Endodermal cell (in vitro differentiated cells): Measurements from ENCODE around the gene TNS3. TPM values are rescaled to one million over a fixed set of nuclear protein-coding genes. Genes with fewer than 3 reads are reported as not detected.

Experiments
- DNase-seq: peaks from one replicate; pipeline ENCODE4 v3.0.0-alpha.2; 2017
- H3K27ac ChIP-seq: 2 replicates; pipeline ENCODE4 v1.5.1; 2013; ENCODE audit warnings: mild to moderate bottlenecking, low read depth, low read length, moderate library complexity
- H3K27me3 ChIP-seq: 2 replicates; pipeline ENCODE4 v1.6.1; 2013; ENCODE audit warnings: mild to moderate bottlenecking, low read length, moderate library complexity; ENCODE audit not compliant: insufficient read depth, control insufficient read depth, poor library complexity, severe bottlenecking
- H3K36me3 ChIP-seq: 2 replicates; pipeline ENCODE4 v1.7.0; 2013; ENCODE audit warnings: mild to moderate bottlenecking, low read length, moderate library complexity; ENCODE audit not compliant: control insufficient read depth, insufficient read depth
- H3K4me1 ChIP-seq: one replicate; pipeline ENCODE4 v1.7.0; 2013; ENCODE audit warnings: low read length; ENCODE audit not compliant: control insufficient read depth, insufficient read depth
- H3K4me3 ChIP-seq: 2 replicates; pipeline ENCODE4 v1.5.1; 2013; ENCODE audit warnings: mild to moderate bottlenecking, low read length, moderate library complexity
- H3K9ac ChIP-seq: 2 replicates; pipeline ENCODE4 v1.6.1; 2013; ENCODE audit warnings: mild to moderate bottlenecking, low read length, moderate library complexity; ENCODE audit not compliant: poor library complexity, severe bottlenecking; ENCODE audit errors: extremely low read depth
- H3K9me3 ChIP-seq: 2 replicates; pipeline ENCODE4 v1.6.1; 2013; ENCODE audit warnings: mild to moderate bottlenecking, low read length, moderate library complexity; ENCODE audit not compliant: control insufficient read depth
- H3K27ac Mint-ChIP-seq: 2 replicates; pipeline ENCODE4 v1.8.0; 2020; ENCODE audit warnings: mixed read lengths
- H3K27me3 Mint-ChIP-seq: 2 replicates; pipeline ENCODE4 v1.8.0; 2021; ENCODE audit warnings: mild to moderate bottlenecking, mixed read lengths; ENCODE audit not compliant: insufficient read depth
- H3K36me3 Mint-ChIP-seq: 2 replicates; pipeline ENCODE4 v1.8.0; 2020; ENCODE audit warnings: low read depth, mixed read lengths
- H3K4me1 Mint-ChIP-seq: 2 replicates; pipeline ENCODE4 v1.8.0; 2020; ENCODE audit warnings: mixed read lengths
- H3K4me3 Mint-ChIP-seq: 2 replicates; pipeline ENCODE4 v1.8.0; 2020; ENCODE audit warnings: mild to moderate bottlenecking, moderate library complexity, mixed read lengths
- H3K9me3 Mint-ChIP-seq: 2 replicates; pipeline ENCODE4 v1.8.0; 2020; ENCODE audit warnings: mild to moderate bottlenecking, mixed read lengths
- CTCF ChIP-seq: fragments of 200-600 bp; sonication (generic); conservative IDR thresholded peaks from 2 replicates; pipeline ENCODE4 v1.5.0; 2021; ENCODE audit warnings: antibody characterized with exemption, mild to moderate bottlenecking
- WGBS, 2 experiments: methylation state at CpG; one replicate each; pipeline versions ENCODE4 v1.1.5 to v1.1.7; 2013; ENCODE audit warnings: missing lambda C conversion rate in 2 of 2, mixed read lengths in 1 of 2; ENCODE audit not compliant: insufficient coverage in 1 of 2, insufficient read length in 1 of 2; 5-methylcytosine and 5-hydroxymethylcytosine counted together
- total RNA-seq, 2 donors: library from RNA; stranded (reverse); fragmentation: NEBNext Ultra II Directional in 1 of 2; extraction: Animal tissue kit (Norgen Biotek cat#: 25700) in 1 of 2; gene quantifications; 2 replicates in 1 of 2; 3 replicates in 1 of 2; pipeline ENCODE4 v1.2.1, GENCODE V29; 2021

The TNS3 gene
- total RNA-seq, 2 donors from 2014 or later = 33.8 to 38.5 TPM

- Histone ChIP-seq H3K27me3 (no peaks in the 10 kb centered on the region), H3K27ac (no peak overlapping the region), H3K4me1 (no peaks in the 10 kb centered on the region), H3K36me3 (no peaks in the 10 kb centered on the region), H3K4me3 (no peak overlapping the region), H3K9me3 (peaks cover 3% of the 10 kb centered on the region), H3K9ac (no peak overlapping the region)
- H3K9me3 Mint-ChIP-seq = no peaks in the 10 kb centered on the region
- no peak overlapping the region for H3K27ac Mint-ChIP-seq
- peaks cover 21% of the 10 kb centered on the region for H3K4me1 Mint-ChIP-seq
- no peak overlapping the region for H3K4me3 Mint-ChIP-seq
- no peak for TF ChIP-seq CTCF
- peaks cover 8% of the 10 kb centered on the region for H3K27me3 Mint-ChIP-seq
- 92 to 100% methylated on average over 4 to 8 of the region's 8 CpGs for WGBS, 2 experiments
- no peak for DNase-seq
- H3K36me3 Mint-ChIP-seq = no peaks in the 10 kb centered on the region
Observed at GRCh38 chr7:47588704-47589225, 6.9 kb upstream of the TNS3 start.

GRCh38 chr7:47587976-47588375 lies 6.1 kb upstream of the TNS3 start:
- H3K4me3 ChIP-seq = no peak overlapping the region
- Mint-ChIP-seq H3K4me1 (peaks cover 21% of the 10 kb centered on the region), H3K27me3 (peaks cover 15% of the 10 kb centered on the region), H3K36me3 (no peaks in the 10 kb centered on the region), H3K9me3 (no peaks in the 10 kb centered on the region), H3K27ac (no peak overlapping the region), H3K4me3 (no peak overlapping the region)
- H3K36me3 ChIP-seq = no peaks in the 10 kb centered on the region
- no peak overlapping the region for H3K27ac ChIP-seq
- 94 to 98% methylated on average over 5 to 8 of the region's 9 CpGs for WGBS, 2 experiments
- H3K9me3 ChIP-seq = peaks cover 3% of the 10 kb centered on the region
- no peak for TF ChIP-seq CTCF
- H3K4me1 ChIP-seq = no peaks in the 10 kb centered on the region
- H3K9ac ChIP-seq = no peak overlapping the region
- H3K27me3 ChIP-seq = no peaks in the 10 kb centered on the region
- no peak for DNase-seq

- Histone ChIP-seq H3K9me3 (peaks cover 3% of the 10 kb centered on the region), H3K36me3 (no peaks in the 10 kb centered on the region), H3K27me3 (peaks cover 6% of the 10 kb centered on the region), H3K27ac (no peak overlapping the region), H3K9ac (no peak overlapping the region), H3K4me1 (no peaks in the 10 kb centered on the region), H3K4me3 (no peak overlapping the region)
- no peak overlapping the region for H3K27ac Mint-ChIP-seq
- 92 to 97% methylated on average over 6 to 7 of the region's 7 CpGs for WGBS, 2 experiments
- peaks cover 22% of the 10 kb centered on the region for H3K27me3 Mint-ChIP-seq
- H3K4me3 Mint-ChIP-seq = no peak overlapping the region
- DNase-seq = no peak
- no peak for TF ChIP-seq CTCF
- H3K4me1 Mint-ChIP-seq = peaks cover 20% of the 10 kb centered on the region
- H3K36me3 Mint-ChIP-seq = no peaks in the 10 kb centered on the region
- H3K9me3 Mint-ChIP-seq = no peaks in the 10 kb centered on the region
Observed at GRCh38 chr7:47587351-47587750, 5.4 kb upstream of the TNS3 start.
